GM19240 (cell line): ENCODE results near the gene ZNF488.
A peak's percentile ranks its signal among the peaks of the same experiment; 100 is the strongest.
"Not testable (repeated sequence)": the region's sequence is repeated elsewhere in the genome, so short reads cannot be mapped to it uniquely, and the experiment has no call there.

Experiments used
- DNase-seq: peaks from one replicate; pipeline ENCODE4 v3.0.0; 2011; ENCODE audit warnings: low spot score; ENCODE audit not compliant: insufficient read length

Gene ZNF488

GRCh38 chr10:47384148-47384921, at the start of gene ZNF488:
Gene ZNF488 (minus strand): TSS chr10:47384293. CDS start chr10:47368829, 15,464 bp downstream.
- DNase-seq: peak; percentile 86

- no peak for DNase-seq
These were observed 41.8 kb upstream of the ZNF488 start for GRCh38 chr10:47425813-47426419.

- DNase-seq: no peak
These were observed 40.1 kb upstream of the ZNF488 start for GRCh38 chr10:47424231-47424630.

- DNase-seq: no peak
These were observed 39.4 kb upstream of the ZNF488 start for GRCh38 chr10:47423476-47423875.

GRCh38 chr10:47421057-47421952, 37.2 kb upstream of the ZNF488 start:
- no peak for DNase-seq

- no peak for DNase-seq
These were observed 36.4 kb upstream of the ZNF488 start for GRCh38 chr10:47420305-47421056.

GRCh38 chr10:47419421-47419820, 35.3 kb upstream of the ZNF488 start:
- no peak for DNase-seq

GRCh38 chr10:47418966-47419365, 34.9 kb upstream of the ZNF488 start:
- no peak for DNase-seq

GRCh38 chr10:47418321-47418720, 34.2 kb upstream of the ZNF488 start:
- DNase-seq: no peak

- not testable (repeated sequence) for DNase-seq
These were observed 32.5 kb upstream of the ZNF488 start for GRCh38 chr10:47416305-47417218.

- DNase-seq: no peak
These were observed 31.6 kb upstream of the ZNF488 start for GRCh38 chr10:47415520-47416304.

- DNase-seq: no peak
These were observed 30.8 kb upstream of the ZNF488 start for GRCh38 chr10:47414752-47415519.

GRCh38 chr10:47414227-47414592, 30.1 kb upstream of the ZNF488 start:
- no peak for DNase-seq

GRCh38 chr10:47413531-47414226, 29.6 kb upstream of the ZNF488 start:
- DNase-seq: no peak

GRCh38 chr10:47412869-47413268, 28.8 kb upstream of the ZNF488 start:
- DNase-seq: no peak

- DNase-seq: no peak
These were observed 28.2 kb upstream of the ZNF488 start for GRCh38 chr10:47412177-47412730.

- DNase-seq: no peak
These were observed 26.8 kb upstream of the ZNF488 start for GRCh38 chr10:47410862-47411261.

GRCh38 chr10:47410271-47410670, 26.2 kb upstream of the ZNF488 start:
- DNase-seq: no peak
